Activated naive CD8-positive, alpha-beta T cell treated with anti-CD3 and anti-CD28 coated beads, Interleukin-2, amount 50 U/mL, for 16 hours (primary cell): Measurements from ENCODE around the gene PYGO1.
"Not testable (repeated sequence)": the region's sequence is repeated elsewhere in the genome, so short reads cannot be mapped to it uniquely, and the experiment has no call there.

Experiments
- DNase-seq: peaks from one replicate; pipeline ENCODE4 v3.0.0-alpha.2; 2020; ENCODE audit warnings: low read depth, low spot score

PYGO1 gene, protein sequence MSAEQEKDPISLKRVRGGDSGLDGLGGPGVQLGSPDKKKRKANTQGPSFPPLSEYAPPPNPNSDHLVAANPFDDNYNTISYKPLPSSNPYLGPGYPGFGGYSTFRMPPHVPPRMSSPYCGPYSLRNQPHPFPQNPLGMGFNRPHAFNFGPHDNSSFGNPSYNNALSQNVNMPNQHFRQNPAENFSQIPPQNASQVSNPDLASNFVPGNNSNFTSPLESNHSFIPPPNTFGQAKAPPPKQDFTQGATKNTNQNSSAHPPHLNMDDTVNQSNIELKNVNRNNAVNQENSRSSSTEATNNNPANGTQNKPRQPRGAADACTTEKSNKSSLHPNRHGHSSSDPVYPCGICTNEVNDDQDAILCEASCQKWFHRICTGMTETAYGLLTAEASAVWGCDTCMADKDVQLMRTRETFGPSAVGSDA

DNA sequence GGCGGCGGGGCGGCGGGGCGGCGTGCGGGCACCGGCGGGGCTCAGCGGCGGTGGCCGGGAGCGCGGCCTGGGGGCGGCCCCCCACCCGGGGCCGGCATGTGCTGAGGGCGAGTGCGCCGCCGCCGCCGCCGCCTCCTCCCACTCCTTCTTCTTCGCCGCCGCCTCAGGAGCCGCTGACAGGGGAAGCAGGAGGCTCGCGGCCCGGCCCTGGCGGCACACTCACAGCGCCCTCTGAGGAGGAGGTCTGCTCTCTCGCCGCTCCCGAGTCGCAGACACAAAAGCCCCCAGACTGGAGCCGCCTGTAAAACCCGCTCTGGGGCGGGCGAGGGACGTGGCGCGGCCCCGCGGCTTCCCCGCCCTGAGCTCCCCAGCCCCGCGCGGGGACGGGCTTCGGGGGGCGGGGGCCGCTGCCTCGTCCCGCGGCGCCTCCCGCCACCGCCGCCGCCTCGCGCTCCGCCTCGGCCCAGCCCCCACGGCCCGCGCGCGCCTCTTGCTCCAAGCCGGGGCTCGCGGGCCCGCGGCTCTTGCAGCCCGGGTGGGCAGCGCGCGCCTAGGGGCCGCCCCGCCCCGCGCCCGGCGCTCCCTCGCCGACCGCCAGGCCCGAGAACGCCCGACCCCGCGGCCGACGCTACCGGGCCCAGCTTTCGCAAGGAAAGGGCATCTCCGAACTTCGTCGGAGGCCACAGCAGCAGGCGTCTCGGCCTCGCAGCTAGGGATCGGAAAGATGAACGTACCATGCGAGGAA, at the start of gene PYGO1:
Gene PYGO1 (minus strand): TSS at position 276 of the 745 bp plus-strand sequence. CDS start 462 bp downstream, outside the sequence.
- DNase-seq = no peak

GRCh38 chr15:55637086-55637485, 48.9 kb upstream of the PYGO1 start:
- DNase-seq = no peak

DNA sequence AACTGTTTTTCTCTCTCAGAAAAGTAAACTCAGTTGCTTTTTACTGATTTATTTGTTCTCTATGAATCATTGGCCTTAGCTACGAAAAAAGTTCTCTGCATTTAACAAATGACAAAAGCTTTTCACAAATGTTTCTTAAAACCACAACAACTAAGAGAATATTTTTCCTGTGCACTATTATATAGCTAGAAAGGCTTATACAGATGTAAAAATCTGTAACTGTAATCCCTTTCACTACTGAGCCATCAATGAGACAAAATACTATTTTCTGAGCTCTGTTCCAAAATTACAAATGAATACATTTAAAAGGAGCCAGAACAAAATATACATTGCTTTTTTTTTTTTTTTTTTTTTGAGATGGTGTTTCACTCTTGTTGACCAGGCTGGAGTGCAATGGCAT, 45.6 kb upstream of the PYGO1 start:
- DNase-seq = no peak

DNA sequence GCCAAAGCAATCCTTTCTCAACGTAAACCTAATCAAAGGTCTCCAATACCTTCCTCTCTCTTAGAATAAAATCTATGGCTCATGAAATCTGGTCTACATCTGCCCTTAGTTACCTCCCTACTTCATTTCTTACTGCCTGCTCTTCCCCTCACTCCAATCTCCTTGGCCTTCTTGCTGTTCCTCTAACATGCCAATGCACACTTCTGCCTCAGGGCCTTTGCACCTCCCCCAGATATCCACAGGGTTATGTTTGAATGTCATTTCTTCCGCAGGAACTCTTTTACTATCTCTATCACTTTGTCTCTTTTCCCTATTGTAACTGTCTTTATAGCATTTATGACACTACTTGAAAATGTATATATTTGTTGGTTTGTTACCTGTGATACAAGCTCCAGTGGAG, 44.3 kb upstream of the PYGO1 start:
- DNase-seq = no peak

GRCh38 chr15:55630858-55631257, 42.7 kb upstream of the PYGO1 start:
- no peak for DNase-seq

DNA sequence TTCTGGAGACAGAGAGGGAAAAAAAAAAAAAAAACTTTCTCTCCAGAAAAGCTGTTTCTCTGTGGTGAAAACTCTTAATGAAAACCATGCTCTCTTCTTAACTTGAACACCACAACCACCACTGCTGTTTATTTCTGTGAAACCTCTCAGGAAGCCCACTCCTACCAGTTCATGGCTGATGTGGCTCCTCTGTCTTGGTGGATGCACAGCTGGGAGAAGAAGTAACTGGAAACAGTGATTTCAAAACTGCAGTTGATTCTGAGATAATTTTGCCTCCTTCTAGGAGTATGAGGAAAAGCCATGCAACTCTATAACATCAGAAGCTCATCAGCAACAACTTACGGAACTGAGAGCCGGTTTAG, 40.2 kb upstream of the PYGO1 start:
- DNase-seq = no peak

GRCh38 chr15:55627730-55628368, 39.7 kb upstream of the PYGO1 start:
- no peak for DNase-seq

GRCh38 chr15:55619783-55620182, 31.6 kb upstream of the PYGO1 start:
- DNase-seq = no peak

DNA sequence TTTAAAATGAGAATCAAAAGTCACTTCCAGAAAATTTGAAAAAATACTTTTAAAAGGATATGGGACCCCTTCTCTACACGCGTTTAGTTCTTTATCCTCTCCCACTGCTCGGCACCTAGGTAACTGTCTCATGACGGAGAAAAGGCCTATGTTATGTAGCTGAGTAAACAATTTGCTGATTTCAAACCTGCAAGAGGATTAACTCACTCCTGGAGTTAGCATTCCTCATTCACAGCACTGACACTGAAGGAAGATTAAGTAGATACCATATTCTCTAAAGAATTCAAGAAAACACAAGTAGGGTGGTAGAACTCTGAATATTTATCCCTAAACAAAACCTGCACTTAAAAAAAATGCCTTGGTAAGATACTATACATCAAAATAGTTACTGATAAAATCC, 30.2 kb upstream of the PYGO1 start:
- no peak for DNase-seq

GRCh38 chr15:55615445-55615844, 27.3 kb upstream of the PYGO1 start:
- no peak for DNase-seq

- no peak for DNase-seq
Measured at GRCh38 chr15:55613727-55614126, 25.6 kb upstream of the PYGO1 start.

DNA sequence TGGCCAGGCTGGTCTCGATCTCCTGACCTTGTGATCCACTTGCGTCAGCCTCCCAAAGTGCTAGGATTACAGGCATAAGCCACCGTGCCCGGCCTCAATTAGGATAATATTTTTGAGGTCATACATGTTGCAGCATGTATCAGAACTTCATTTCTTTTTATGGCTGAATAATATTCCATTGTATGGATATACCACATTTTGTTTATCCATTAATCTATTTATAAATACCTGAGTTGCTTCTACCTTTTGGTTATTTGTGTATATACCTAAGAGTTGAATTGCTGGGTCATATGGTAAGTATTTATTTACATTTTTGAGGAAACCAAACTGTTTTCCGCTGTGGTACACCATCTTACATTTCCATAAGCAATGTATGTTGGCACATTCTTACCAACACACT, 18.1 kb upstream of the PYGO1 start:
- DNase-seq = no peak

- no peak for DNase-seq
Measured at GRCh38 chr15:55601374-55601773, 13.2 kb upstream of the PYGO1 start.

DNA sequence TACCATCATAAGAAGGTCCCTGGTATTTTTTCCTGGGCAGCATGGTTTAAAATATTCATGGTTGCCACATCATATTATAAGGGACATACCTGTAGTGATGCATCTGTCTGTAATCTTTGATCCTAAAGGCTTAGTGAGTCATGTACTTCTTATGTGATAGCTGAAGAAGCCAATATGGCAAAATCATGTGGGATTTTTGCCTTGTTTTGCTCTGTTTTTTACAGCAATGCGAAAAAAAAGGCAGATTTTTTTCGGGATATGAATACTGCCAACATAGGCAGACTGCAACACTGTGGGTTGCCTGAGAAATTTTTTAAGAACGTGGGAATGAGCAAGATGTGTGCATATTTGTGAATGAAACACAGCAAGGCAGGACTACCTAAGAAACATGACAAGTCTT, 11.3 kb upstream of the PYGO1 start:
- no peak for DNase-seq

DNA sequence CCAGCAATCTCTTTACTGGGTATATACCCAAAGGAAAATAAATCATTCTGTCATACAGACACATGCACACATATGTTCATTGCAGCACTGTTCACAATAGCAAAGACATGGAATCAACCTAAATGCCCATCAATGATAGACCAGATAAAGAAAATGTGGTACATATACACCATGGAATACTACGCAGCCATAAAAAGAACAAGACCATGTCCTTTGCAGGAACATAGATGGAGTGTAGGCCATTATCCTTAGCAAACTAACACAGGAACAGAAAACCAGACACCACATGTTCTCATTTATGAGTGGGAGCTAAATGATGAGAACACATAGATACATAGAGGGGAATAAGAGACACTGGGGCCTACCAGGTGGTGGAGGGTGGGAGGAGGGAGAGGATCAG, 4.9 kb upstream of the PYGO1 start:
- DNase-seq = not testable (repeated sequence)

DNA sequence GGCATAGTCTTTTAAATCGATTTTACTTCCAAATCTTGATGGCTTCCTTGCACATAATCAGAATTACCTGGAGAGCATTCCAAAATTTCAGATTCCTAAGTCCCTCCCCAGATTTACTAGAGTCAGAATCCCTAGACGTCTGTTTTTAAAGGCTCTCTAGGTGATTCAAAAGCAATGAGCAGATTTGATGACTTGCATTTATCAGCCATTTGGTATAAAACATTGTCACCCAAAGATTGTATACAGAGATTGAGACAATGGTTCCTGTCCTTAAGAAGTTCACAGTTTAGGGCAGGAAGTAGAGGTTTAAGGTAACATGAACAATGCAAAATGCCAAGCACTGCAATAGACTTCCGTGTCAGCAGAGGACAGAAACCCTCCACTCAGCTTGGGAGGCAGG, 2.6 kb upstream of the PYGO1 start:
- DNase-seq = no peak

DNA sequence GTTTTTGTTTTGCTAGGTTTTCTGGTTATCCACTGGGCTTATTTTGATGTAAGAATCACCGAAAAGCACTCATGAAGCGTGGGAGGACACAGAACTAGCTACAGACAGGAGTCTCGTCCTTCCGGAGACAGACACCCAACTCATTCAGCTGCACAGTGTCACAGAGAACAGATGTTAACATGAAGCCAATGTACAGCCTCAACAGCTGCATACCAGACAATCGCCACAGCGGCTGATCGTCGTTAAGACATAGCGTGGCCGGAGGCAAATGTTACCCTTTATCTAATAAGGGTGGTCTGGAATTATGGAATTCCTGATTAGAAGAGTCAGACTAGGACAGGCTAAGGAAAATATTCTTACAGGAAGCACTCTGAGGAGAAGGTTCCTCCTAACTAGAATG, 1.1 kb upstream of the PYGO1 start:
- no peak for DNase-seq

DNA sequence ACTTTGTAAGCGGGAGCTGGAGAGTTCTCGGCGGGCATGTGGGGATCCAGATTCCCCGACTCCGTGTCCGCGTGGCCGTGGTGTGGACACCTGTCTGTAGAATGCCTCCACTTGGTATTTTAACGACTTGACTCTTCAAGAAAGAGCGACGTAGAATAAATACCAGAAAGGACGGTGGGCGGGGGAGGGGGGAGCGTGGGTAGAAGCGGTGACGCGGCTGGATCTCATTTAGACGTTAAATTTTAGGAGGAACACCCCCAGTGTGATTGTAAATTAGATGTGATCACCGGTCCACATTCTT, 620 bp upstream of the PYGO1 start:
- DNase-seq = no peak

DNA sequence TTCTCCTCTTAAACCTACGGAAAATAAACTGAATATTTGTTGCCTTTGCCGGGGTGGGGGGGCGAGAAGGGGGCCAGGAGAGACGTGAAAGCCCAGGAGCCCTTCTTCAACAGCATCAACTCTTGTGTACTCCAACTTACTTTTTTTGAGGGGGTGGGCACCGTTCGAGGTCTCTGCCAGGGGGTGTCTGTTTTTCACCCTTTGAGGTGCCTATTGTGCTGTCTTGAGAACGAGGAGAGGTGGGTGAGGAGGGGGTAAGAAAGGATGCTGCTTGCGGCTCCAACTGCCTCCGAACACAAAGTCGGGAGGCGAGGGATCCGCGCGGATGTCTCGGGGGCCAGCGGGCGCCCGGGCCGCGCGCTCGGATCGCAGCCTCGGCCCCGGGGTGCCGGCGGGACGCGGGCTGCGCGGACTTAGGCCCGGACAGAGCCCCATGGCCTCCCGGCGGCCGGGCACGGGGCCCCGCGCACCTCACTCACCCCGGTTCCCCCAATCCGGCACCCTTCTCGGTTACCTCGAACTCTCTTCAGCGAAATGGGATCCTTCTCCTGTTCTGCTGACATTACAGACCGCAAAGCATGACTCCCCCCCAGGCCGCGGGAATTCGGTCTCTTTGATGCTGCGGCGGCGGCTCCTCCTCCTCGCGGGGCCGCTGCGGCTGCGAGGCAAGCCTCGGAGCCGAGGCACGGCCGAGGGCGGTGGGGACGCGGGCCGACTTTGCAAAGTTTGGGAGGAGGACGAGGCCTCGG, 650 bp downstream of the PYGO1 start:
- DNase-seq = no peak

DNA sequence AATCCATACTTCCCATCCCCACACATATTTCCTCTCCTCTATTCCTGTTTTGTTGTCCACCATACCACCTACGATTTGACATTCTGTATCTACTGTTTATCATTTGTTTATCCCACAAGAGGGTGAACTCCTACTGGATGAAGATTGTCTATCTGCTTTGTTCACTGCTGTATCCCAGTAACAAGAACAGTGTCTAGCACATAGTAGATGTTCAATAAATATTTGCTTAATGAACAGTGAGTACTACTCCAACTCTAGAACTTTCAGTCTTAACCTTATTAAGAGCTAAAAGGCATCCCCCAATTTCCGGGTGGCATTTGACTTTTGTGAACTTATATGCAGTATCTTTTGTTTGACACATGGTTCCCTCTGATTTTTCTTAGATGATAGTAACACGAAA, 1.3 kb downstream of the PYGO1 start:
- no peak for DNase-seq

DNA sequence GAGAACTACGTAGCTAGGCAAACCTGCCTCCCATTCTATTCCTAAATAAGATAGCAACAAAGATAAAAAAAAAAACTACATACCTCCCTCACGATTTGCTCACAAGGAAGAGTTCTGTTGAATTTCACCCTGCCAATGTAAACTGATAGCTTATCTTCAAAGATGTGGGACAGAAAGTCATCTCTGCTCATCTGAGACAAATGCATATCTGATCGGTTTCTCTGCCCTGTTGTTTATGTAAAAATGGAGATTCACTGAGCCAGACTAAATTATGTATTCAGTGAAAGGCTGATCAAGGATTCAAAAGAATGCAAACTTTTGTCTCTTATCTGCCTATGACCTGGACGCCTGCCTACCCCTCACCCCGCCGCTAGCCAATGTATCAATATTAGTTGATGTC, 11.2 kb downstream of the PYGO1 start:
- DNase-seq = no peak

- DNase-seq = no peak
Measured at GRCh38 chr15:55574096-55574495, 14.0 kb downstream of the PYGO1 start.
